ENCODE measurements around the gene HDGFL2. TPM values are rescaled to one million over a fixed set of nuclear protein-coding genes. Genes with fewer than 3 reads are reported as not detected.

HDGFL2 gene
- total and polyA plus RNA-seq, 2 of the 8 experiments (the other 6 are each of a cell fraction or from before 2014, with no cell fraction given) = 31.1 to 106 TPM

GRCh38 chr19:4444765-4445741, 27.0 kb upstream of the HDGFL2 start:
- TF ChIP-seq RFX5 (IDR thresholded peaks at IDR 0.05; ENCODE audit: borderline replicate concordance, low read depth, low read length) (no peak), TEAD4 (IDR thresholded peaks at IDR 0.05; ENCODE audit: low read depth, low read length) (no peak), POLR2A (IDR thresholded peaks at IDR 0.05; ENCODE audit: control extremely low read depth in 1 of 2, low read depth in 2 of 2, low read length in 2 of 2) (peak in 1 of 2 experiments; percentile 39; a peak in 2 of 3 replicates), POLR2AphosphoS5 (IDR thresholded peaks at IDR 0.05; ENCODE audit: low read depth, low read length) (peak; percentile 38), JUN (IDR thresholded peaks at IDR 0.05; ENCODE audit: low read depth, low read length) (no peak), CTCF (IDR thresholded peaks at IDR 0.05; ENCODE audit: control extremely low read depth in 1 of 3, insufficient read depth in 1 of 3, low read depth in 1 of 3, low read length in 3 of 3) (no peak), EP300 (IDR thresholded peaks at IDR 0.05; ENCODE audit: borderline replicate concordance in 1 of 2, low read depth in 2 of 2, low read length in 2 of 2) (no peak), KDM1A (IDR thresholded peaks at IDR 0.05; ENCODE audit: borderline replicate concordance, low read length) (no peak)
- Histone ChIP-seq H2BK12ac (ENCODE audit: low read depth, low read length) (no peak overlapping the region), H3K4me3 (ENCODE audit: extremely low read depth in 1 of 4, insufficient read depth in 2 of 4, low read depth in 3 of 4, low read length in 4 of 4) (no peak overlapping the region), H3K56ac (replicated peaks; ENCODE audit: insufficient read length, low read depth, low read length) (no peak overlapping the region), H3K79me2 (ENCODE audit: control insufficient read depth in 1 of 2, insufficient read depth in 2 of 2, low read length in 2 of 2) (no peaks in the 10 kb centered on the region), H3K4me1 (replicated peaks in 1 of 4; ENCODE audit: control insufficient read depth in 3 of 4, insufficient read depth in 4 of 4, low read length in 3 of 4) (peaks cover 0 to 2% (median 0%) of the 10 kb centered on the region in 4 experiments; a peak in 4 of 7 replicates), H3K4me2 (ENCODE audit: insufficient read depth in 1 of 2, low read depth in 2 of 2, low read length in 2 of 2) (no peak overlapping the region), H3K9ac (replicated peaks in 1 of 4; ENCODE audit: extremely low read depth in 1 of 4, low read depth in 3 of 4, low read length in 3 of 4) (no peak overlapping the region; a peak in 1 of 7 replicates), H3K4ac (replicated peaks; ENCODE audit: insufficient read length, low read depth, low read length) (no peak overlapping the region), H4K5ac (ENCODE audit: insufficient read length, low read depth, low read length) (no peak overlapping the region), H3K36me3 (ENCODE audit: control insufficient read depth in 2 of 4, insufficient read depth in 4 of 4, low read length in 3 of 4) (peaks cover 16 to 43% (median 30%) of the 10 kb centered on the region in 4 experiments; a peak in 7 of 8 replicates), H3K18ac (ENCODE audit: extremely low read depth, low read length) (no peak overlapping the region), H2AFZ (ENCODE audit: low read length) (no peak overlapping the region), H3K23ac (ENCODE audit: insufficient read length) (no peak overlapping the region), H3K9me3 (ENCODE audit: insufficient read depth in 2 of 2, low read depth in 1 of 2, low read length in 1 of 2) (no peaks in the 10 kb centered on the region), H3K27ac (ENCODE audit: low read depth, low read length) (peak overlapping the region; percentile 38), H4K91ac (replicated peaks; ENCODE audit: insufficient read length, low read length) (no peak overlapping the region), H4K20me1 (replicated peaks in 1 of 2; ENCODE audit: control insufficient read depth in 1 of 2, insufficient read depth in 2 of 2, low read length in 2 of 2) (peaks cover 13 to 35% of the 10 kb centered on the region in 2 experiments), H3K14ac (ENCODE audit: insufficient read length) (no peak overlapping the region), H4K8ac (ENCODE audit: extremely low read depth, insufficient read depth, low read length) (no peak overlapping the region; the same call in 1 of the 2 replicates), H3K79me1 (ENCODE audit: low read depth, low read length) (no peaks in the 10 kb centered on the region; the same call in 1 of the 2 replicates), H3K27me3 (replicated peaks in 1 of 4; ENCODE audit: control insufficient read depth in 3 of 4, extremely low read depth in 1 of 4, insufficient read depth in 3 of 4, low read length in 3 of 4) (no peaks in the 10 kb centered on the region), H2BK20ac (ENCODE audit: low read length) (no peak overlapping the region), H2BK15ac (ENCODE audit: low read length) (no peak overlapping the region), H3K23me2 (ENCODE audit: low read depth, low read length) (no peaks in the 10 kb centered on the region), H2BK120ac (replicated peaks; ENCODE audit: low read depth, low read length) (no peak overlapping the region), H2BK5ac (ENCODE audit: low read depth, low read length) (no peak overlapping the region), H2AK5ac (ENCODE audit: low read depth, low read length) (no peak overlapping the region)
- 89% methylated on average over 35 of the region's 36 CpGs; no CpG with 5 or more reads in 1 of the 2 experiments for WGBS, 2 experiments (ENCODE audit: extremely low coverage in 1 of 2, insufficient coverage in 1 of 2, insufficient read length in 1 of 2, insufficient replicate concordance in 2 of 2, low coverage in 1 of 2, low lambda C conversion rate in 2 of 2, missing lambda C conversion rate in 1 of 2)
- DNase-seq (ENCODE audit: low read depth in 1 of 2, low spot score in 2 of 2) (peak in 1 of 2 experiments; percentile 52), FAIRE-seq (no peak)
- ChIA-PET CTCF (ENCODE audit: partially characterized antibody) (interaction anchor here (0.5 to 3.6 kb wide), 3 partner anchors 8 to 124 kb away, joined by 4 to 12 read pairs (median 6); no protein-coding TSS in a partner anchor), POLR2A (ENCODE audit: partially characterized antibody) (interaction anchor here (1.2 to 58.1 kb wide), 6 partner anchors 7 to 196 kb away, joined by 3 to 1590 read pairs (median 7); partner anchors contain the start of genes CHAF1A, SH3GL1 and UBXN6)
